PFSK-1 (cell line): Measurements from ENCODE around the gene HSF5.

Experiments
- POLR2AphosphoS5 ChIP-seq: IDR thresholded peaks from 2 replicates; pipeline ENCODE4 v1.6.1; 2012; ENCODE audit warnings: low read depth, mild to moderate bottlenecking, control low read depth, low read length, moderate library complexity
- SIN3A ChIP-seq: IDR thresholded peaks from 2 replicates; pipeline ENCODE4 v1.6.1; 2012; ENCODE audit warnings: mild to moderate bottlenecking, low read length, moderate library complexity, borderline replicate concordance; ENCODE audit not compliant: insufficient read depth
- TAF1 ChIP-seq: IDR thresholded peaks from 2 replicates; pipeline ENCODE4 v1.6.1; 2012; ENCODE audit warnings: low read length, control low read depth, borderline replicate concordance; ENCODE audit not compliant: insufficient read depth
- TF ChIP-seq, protein P1 (sequence below), 2 experiments: IDR thresholded peaks; 2 replicates each; pipeline versions ENCODE4 v1.6.1 to v1.8.0; 2011 to 2012; ENCODE audit warnings: low read depth in 2 of 2, low read length in 2 of 2, control low read depth in 1 of 2, inconsistent platforms in 1 of 2, mild to moderate bottlenecking in 1 of 2, moderate library complexity in 1 of 2; ENCODE audit not compliant: insufficient read depth in 1 of 2

DNA sequence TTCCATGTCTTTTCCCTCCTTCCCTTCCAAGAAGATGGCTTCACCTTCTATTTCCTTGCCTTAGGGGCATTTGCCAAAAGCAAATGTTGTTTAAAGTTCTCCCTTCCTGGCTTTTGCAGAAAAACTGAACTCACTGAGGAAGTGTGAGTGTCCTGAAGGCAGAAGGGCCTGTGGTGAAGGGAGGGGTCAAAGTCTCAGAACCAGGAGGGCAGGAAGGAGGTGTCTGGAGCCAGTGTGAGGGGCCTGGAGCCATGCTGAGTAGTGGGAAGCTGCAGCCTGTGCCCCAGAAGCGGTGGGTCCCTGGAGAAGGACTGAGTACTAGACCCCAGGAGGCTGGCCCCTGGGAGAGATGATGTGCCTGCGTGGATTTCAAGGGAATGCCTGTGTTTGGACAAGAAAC, 112.4 kb downstream of the HSF5 start:
- TF ChIP-seq, protein P1, sequence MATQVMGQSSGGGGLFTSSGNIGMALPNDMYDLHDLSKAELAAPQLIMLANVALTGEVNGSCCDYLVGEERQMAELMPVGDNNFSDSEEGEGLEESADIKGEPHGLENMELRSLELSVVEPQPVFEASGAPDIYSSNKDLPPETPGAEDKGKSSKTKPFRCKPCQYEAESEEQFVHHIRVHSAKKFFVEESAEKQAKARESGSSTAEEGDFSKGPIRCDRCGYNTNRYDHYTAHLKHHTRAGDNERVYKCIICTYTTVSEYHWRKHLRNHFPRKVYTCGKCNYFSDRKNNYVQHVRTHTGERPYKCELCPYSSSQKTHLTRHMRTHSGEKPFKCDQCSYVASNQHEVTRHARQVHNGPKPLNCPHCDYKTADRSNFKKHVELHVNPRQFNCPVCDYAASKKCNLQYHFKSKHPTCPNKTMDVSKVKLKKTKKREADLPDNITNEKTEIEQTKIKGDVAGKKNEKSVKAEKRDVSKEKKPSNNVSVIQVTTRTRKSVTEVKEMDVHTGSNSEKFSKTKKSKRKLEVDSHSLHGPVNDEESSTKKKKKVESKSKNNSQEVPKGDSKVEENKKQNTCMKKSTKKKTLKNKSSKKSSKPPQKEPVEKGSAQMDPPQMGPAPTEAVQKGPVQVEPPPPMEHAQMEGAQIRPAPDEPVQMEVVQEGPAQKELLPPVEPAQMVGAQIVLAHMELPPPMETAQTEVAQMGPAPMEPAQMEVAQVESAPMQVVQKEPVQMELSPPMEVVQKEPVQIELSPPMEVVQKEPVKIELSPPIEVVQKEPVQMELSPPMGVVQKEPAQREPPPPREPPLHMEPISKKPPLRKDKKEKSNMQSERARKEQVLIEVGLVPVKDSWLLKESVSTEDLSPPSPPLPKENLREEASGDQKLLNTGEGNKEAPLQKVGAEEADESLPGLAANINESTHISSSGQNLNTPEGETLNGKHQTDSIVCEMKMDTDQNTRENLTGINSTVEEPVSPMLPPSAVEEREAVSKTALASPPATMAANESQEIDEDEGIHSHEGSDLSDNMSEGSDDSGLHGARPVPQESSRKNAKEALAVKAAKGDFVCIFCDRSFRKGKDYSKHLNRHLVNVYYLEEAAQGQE (IDR thresholded peaks at IDR 0.05; ENCODE audit: insufficient read depth in 1 of 2, low read depth in 2 of 2, low read length in 2 of 2): no peak
- TF ChIP-seq TAF1 (no peak), POLR2AphosphoS5 (no peak), SIN3A (no peak)
